Kidney (tissue), 22 donors: ENCODE results near the gene MYCN. TPM values are rescaled to one million over a fixed set of nuclear protein-coding genes. Genes with fewer than 3 reads are reported as not detected.

ENCODE experiments used
- DNase-seq, 5 donors: peaks; one replicate each; pipeline ENCODE4 v3.0.0-alpha.2; 2013 to 2020
- FAIRE-seq: peaks from 2 replicates; lab custom pipeline; 2012; peaks lifted over from hg19 to GRCh38; lab: Jason Lieb, UNC
- H3K27ac ChIP-seq, 2 donors: one replicate each; pipeline ENCODE4 v1.7.0; 2013; ENCODE audit warnings: low read depth in 2 of 2, low read length in 2 of 2, inconsistent platforms in 1 of 2
- H3K27me3 ChIP-seq: one replicate; pipeline ENCODE4 v1.7.1; 2013; ENCODE audit warnings: low read length, inconsistent platforms; ENCODE audit not compliant: control insufficient read depth, insufficient read depth
- H3K36me3 ChIP-seq, 3 donors: one replicate each; pipeline versions ENCODE4 v1.7.0 to v1.7.1; 2013; ENCODE audit warnings: low read length in 3 of 3, control low read depth in 1 of 3, inconsistent platforms in 1 of 3; ENCODE audit not compliant: insufficient read depth in 3 of 3, control insufficient read depth in 2 of 3
- H3K4me1 ChIP-seq, 3 donors: one replicate each; pipeline versions ENCODE4 v1.7.0 to v1.7.1; 2013; ENCODE audit warnings: low read length in 3 of 3, inconsistent platforms in 1 of 3, low read depth in 1 of 3; ENCODE audit not compliant: control insufficient read depth in 2 of 3, insufficient read depth in 2 of 3
- H3K4me3 ChIP-seq, 3 donors: one replicate each; pipeline versions ENCODE4 v1.7.0 to v1.8.1; 2013; ENCODE audit warnings: low read length in 3 of 3, control low read depth in 1 of 3, inconsistent platforms in 1 of 3
- H3K9ac ChIP-seq, 3 donors: one replicate each; pipeline versions ENCODE4 v1.7.0 to v1.7.1; 2013; ENCODE audit warnings: low read length in 3 of 3, control low read depth in 1 of 3, inconsistent platforms in 1 of 3
- H3K9me3 ChIP-seq, 3 donors: one replicate each; pipeline versions ENCODE4 v1.7.0 to v1.7.1; 2013; ENCODE audit warnings: low read length in 3 of 3, control low read depth in 1 of 3, inconsistent platforms in 1 of 3; ENCODE audit not compliant: control insufficient read depth in 2 of 3, insufficient read depth in 1 of 3
- intact Hi-C: fragments of 100-400 bp; cut with DNase I; formaldehyde crosslinking; loops from one replicate; pipeline ENCODE4 v1.11.1; 2022
- long read RNA-seq, 10 donors: library from polyadenylated mRNA in 1 of 10; unstranded in 1 of 10; transcript quantifications; one replicate each; pipeline ENCODE4 v2.0.0 and lab custom pipeline, GENCODE V29; 2021 to 2026
- polyA plus RNA-seq: library from polyadenylated mRNA; stranded (reverse); fragments of 350-450 nt; fragmentation: Illumina TruSeq; extraction: RNeasy Lipid Tissue Mini Kit (QIAGEN cat#74804); gene quantifications from one replicate; pipeline ENCODE4 v1.2.3, GENCODE V29; 2014; ENCODE audit warnings: low read depth, low replicate concordance; ENCODE audit not compliant: insufficient read depth
- total RNA-seq: library from RNA; stranded (reverse); fragmentation: NEBNext Ultra II Directional; extraction: Animal tissue kit (Norgen Biotek cat#: 25700); gene quantifications from one replicate; pipeline ENCODE4 v1.2.1, GENCODE V29; 2021
- TF ChIP-seq, protein P1 (sequence below): IDR thresholded peaks from 3 replicates; pipeline ENCODE4 v1.5.1; 2012; ENCODE audit warnings: mild to moderate bottlenecking, moderate library complexity, borderline replicate concordance; ENCODE audit not compliant: insufficient read depth; ENCODE audit errors: extremely low read depth
- donor health status: control.
- donor health status: control.
- donor health status: control.
- donor health status: control.
- donor health status: control.
- donor health status: DM: yes; HTN: yes; CAD: no.
- donor health status: Normal renal cell carcinoma (clear cell type).

The MYCN gene
- 1.7 TPM for total RNA-seq
- polyA plus RNA-seq, result 2.2 TPM
- long read RNA-seq, donor 1, transcript MYCN-201 (3 exons, 2,602 nt), result major isoform, 8 of 75 reads
- long read RNA-seq, donor 1, partial matches to known transcripts, result 67 of 75 reads
- long read RNA-seq, donor 1, other reads (novel, unspliced or antisense), result 0 of 75 reads
- long read RNA-seq, donor 2, partial matches to known transcripts, result 0 of 2 reads
- long read RNA-seq, donor 2, other reads (novel, unspliced or antisense), result 0 of 2 reads
- long read RNA-seq, donor 3, transcript MYCN-201 (3 exons, 2,602 nt), result major isoform, 5 of 43 reads
- long read RNA-seq, donor 3, partial matches to known transcripts, result 38 of 43 reads
- long read RNA-seq, donor 3, other reads (novel, unspliced or antisense), result 0 of 43 reads
- long read RNA-seq, donor 4, transcript MYCN-201 (3 exons, 2,602 nt), result major isoform, 10 of 17 reads
- long read RNA-seq, donor 4, partial matches to known transcripts, result 7 of 17 reads
- long read RNA-seq, donor 4, other reads (novel, unspliced or antisense), result 0 of 17 reads
- long read RNA-seq, donor 5, result 0 reads
- long read RNA-seq, donor 6, partial matches to known transcripts, result 0 of 2 reads
- long read RNA-seq, donor 6, other reads (novel, unspliced or antisense), result 0 of 2 reads
- long read RNA-seq, donor 7, partial matches to known transcripts, result 0 of 2 reads
- long read RNA-seq, donor 7, other reads (novel, unspliced or antisense), result 0 of 2 reads
- long read RNA-seq, donor 8, transcript MYCN-201 (3 exons, 2,602 nt), result major isoform, 6 of 71 reads
- long read RNA-seq, donor 8, partial matches to known transcripts, result 65 of 71 reads
- long read RNA-seq, donor 8, other reads (novel, unspliced or antisense), result 0 of 71 reads
- long read RNA-seq, donor 9, partial matches to known transcripts, result 0 of 3 reads
- long read RNA-seq, donor 9, other reads (novel, unspliced or antisense), result 0 of 3 reads
- long read RNA-seq, donor 10, partial matches to known transcripts, result 11 of 15 reads
- long read RNA-seq, donor 10, other reads (novel, unspliced or antisense), result 0 of 15 reads

DNA sequence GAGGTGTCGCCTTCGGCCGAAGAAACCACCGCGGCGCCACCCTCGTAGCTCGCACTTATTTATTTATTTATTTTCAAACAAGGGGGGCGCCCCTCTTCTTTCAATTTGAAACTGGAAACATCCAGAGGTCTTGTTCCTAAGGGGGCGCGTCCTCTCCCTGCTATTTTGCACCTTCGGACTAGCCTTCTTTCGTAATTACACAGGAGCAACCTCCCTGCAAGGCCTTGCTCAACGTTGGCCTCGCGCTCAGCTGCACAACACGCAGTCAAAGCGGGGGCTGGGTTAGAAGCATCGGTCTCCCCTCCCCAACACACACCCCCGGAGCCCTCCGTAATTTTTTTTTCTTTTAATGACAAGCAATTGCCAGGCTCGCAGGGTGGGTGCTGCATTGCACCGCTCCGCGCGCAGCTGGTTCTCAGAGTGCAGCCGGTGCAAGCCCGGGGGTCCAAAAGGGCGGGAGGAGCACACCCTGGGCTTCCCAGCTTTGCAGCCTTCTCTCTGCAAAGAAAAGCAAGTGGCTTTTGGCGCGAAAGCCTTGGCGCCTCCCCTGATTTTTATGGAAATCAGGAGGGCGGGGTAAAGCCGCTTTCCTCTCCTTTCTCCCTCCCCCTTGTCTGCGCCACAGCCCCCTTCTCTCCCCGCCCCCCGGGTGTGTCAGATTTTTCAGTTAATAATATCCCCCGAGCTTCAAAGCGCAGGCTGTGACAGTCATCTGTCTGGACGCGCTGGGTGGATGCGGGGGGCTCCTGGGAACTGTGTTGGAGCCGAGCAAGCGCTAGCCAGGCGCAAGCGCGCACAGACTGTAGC is at the start of gene MYCN:
Gene MYCN, plus strand, starts transcription at position 697 of the 807 bp plus-strand sequence. CDS start 1,515 bp downstream, outside the sequence.
- H3K27me3 ChIP-seq, result no peaks in the 10 kb centered on the region
- H3K9me3 ChIP-seq, result no peaks in the 10 kb centered on the region
- H3K27ac ChIP-seq, result peak within 1 kb of the TSS in 1 of 2 donors; percentile 43
- peak within 1 kb of the TSS; percentile 56 to 75 (median 72) for H3K4me3 ChIP-seq
- peak in 4 of 5 donors; percentile 96 to 98 (median 97) for DNase-seq
- H3K9ac ChIP-seq, result peak within 1 kb of the TSS in 2 of 3 donors; percentile 51 to 56
- no peak for FAIRE-seq
- intact Hi-C loops, result no loop called here
- peaks cover 0 to 18% (median 0%) of the 10 kb centered on the region in 3 donors for H3K4me1 ChIP-seq
- TF ChIP-seq, protein P1, sequence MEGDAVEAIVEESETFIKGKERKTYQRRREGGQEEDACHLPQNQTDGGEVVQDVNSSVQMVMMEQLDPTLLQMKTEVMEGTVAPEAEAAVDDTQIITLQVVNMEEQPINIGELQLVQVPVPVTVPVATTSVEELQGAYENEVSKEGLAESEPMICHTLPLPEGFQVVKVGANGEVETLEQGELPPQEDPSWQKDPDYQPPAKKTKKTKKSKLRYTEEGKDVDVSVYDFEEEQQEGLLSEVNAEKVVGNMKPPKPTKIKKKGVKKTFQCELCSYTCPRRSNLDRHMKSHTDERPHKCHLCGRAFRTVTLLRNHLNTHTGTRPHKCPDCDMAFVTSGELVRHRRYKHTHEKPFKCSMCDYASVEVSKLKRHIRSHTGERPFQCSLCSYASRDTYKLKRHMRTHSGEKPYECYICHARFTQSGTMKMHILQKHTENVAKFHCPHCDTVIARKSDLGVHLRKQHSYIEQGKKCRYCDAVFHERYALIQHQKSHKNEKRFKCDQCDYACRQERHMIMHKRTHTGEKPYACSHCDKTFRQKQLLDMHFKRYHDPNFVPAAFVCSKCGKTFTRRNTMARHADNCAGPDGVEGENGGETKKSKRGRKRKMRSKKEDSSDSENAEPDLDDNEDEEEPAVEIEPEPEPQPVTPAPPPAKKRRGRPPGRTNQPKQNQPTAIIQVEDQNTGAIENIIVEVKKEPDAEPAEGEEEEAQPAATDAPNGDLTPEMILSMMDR, result peak; percentile 77
- H3K36me3 ChIP-seq, result no peaks in the 10 kb centered on the region

DNA sequence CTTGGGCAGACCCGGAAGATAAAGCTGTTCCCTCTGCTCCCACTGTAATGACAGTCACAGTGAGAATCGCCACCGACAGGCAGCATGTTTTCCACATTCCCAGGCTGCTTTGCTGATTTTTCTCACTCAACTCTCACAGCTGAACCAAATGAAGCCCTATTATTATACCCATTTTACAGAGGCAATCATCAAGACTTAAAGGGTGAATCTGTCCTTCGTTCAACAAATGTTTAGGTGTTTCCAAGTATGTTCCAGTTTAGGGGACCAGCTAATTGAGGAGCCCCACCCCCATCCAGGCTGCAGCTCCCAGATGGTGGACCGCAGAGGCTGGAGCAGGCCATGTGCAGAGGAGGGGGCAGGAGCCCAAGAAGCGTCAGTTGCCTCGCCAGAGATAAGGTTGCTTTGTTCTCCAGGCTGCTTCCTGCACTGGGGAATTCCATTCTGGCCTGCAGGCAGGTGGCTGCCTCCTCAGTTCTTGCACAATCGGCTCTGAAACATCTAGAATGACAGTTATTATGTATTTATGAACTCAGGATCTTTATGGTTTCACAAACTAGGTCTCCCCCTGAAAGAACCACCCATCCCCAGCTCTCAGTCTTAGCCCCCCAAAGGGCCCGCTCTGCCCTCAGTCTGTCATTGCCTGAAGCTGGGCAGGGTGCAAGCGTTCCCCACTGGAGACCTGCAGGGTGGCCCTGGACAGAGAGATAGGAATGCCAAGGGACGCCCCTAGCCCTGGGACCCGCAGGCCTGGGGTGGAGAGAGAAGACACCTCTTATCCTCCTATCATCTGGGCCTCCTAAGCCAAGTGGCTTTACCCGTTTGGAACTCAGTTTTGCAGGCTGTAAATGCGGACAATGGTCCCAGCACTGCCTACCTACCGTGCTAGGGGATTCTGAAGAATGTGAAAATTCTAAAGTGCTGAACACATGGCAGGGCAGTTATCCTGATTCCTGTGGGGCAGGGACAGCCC is 49.1 kb upstream of the MYCN start:
- no peak for FAIRE-seq
- peaks cover 2 to 10% (median 4%) of the 10 kb centered on the region in 3 donors for H3K4me1 ChIP-seq
- intact Hi-C loops, result no loop called here
- H3K27ac ChIP-seq, result no peak overlapping the region
- H3K36me3 ChIP-seq, result no peaks in the 10 kb centered on the region
- DNase-seq, result peak in 3 of 5 donors; percentile 29 to 52 (median 45)
- no peak overlapping the region for H3K4me3 ChIP-seq
- no peak overlapping the region for H3K9ac ChIP-seq
- H3K27me3 ChIP-seq, result no peaks in the 10 kb centered on the region
- no peaks in the 10 kb centered on the region for H3K9me3 ChIP-seq
- TF ChIP-seq, protein P1, result no peak
